Measurements from ENCODE around the gene SCUBE3.

SCUBE3 gene

GRCh38 chr6:35208419-35208818, 5.3 kb upstream of the SCUBE3 start:
- H3K9me3 ChIP-seq (ENCODE audit: low read depth, low read length) = no peaks in the 10 kb centered on the region
- H3K4me3 ChIP-seq = no peak overlapping the region
- TF ChIP-seq EZH2 (IDR thresholded peaks at IDR 0.05) (no peak), FOXP2 (optimal IDR thresholded peaks at IDR 0.05; ENCODE audit: control extremely low read depth, extremely low read length, insufficient read depth) (no peak), POLR2AphosphoS5 (IDR thresholded peaks at IDR 0.05; ENCODE audit: borderline replicate concordance, low read depth, low read length) (no peak)
- H3K36me3 ChIP-seq (ENCODE audit: insufficient read depth, low read length) = no peaks in the 10 kb centered on the region
- H3K9ac ChIP-seq (ENCODE audit: insufficient read length) = no peak overlapping the region
- no peak for DNase-seq (ENCODE audit: low read depth, low spot score)
- no peak overlapping the region for H3K27ac ChIP-seq

- no peaks in the 10 kb centered on the region for H3K9me3 ChIP-seq (ENCODE audit: low read depth, low read length)
- DNase-seq (ENCODE audit: low read depth, low spot score) = no peak
- no peak for TF ChIP-seq EZH2 (IDR thresholded peaks at IDR 0.05)
- TF ChIP-seq POLR2AphosphoS5 (IDR thresholded peaks at IDR 0.05; ENCODE audit: borderline replicate concordance, low read depth, low read length) = no peak
- TF ChIP-seq FOXP2 (optimal IDR thresholded peaks at IDR 0.05; ENCODE audit: control extremely low read depth, extremely low read length, insufficient read depth) = no peak
- H3K4me3 ChIP-seq = no peak overlapping the region
- H3K27ac ChIP-seq = no peak overlapping the region
- no peaks in the 10 kb centered on the region for H3K36me3 ChIP-seq (ENCODE audit: insufficient read depth, low read length)
- no peak overlapping the region for H3K9ac ChIP-seq (ENCODE audit: insufficient read length)
Observed at GRCh38 chr6:35209081-35209480, 4.7 kb upstream of the SCUBE3 start.

- TF ChIP-seq FOXP2 (optimal IDR thresholded peaks at IDR 0.05; ENCODE audit: control extremely low read depth, extremely low read length, insufficient read depth) = no peak
- no peak for TF ChIP-seq EZH2 (IDR thresholded peaks at IDR 0.05)
- Histone ChIP-seq H3K27ac (no peak overlapping the region), H3K9me3 (ENCODE audit: low read depth, low read length) (no peaks in the 10 kb centered on the region), H3K4me3 (no peak overlapping the region), H3K9ac (ENCODE audit: insufficient read length) (no peak overlapping the region), H3K36me3 (ENCODE audit: insufficient read depth, low read length) (no peaks in the 10 kb centered on the region)
- no peak for DNase-seq (ENCODE audit: low read depth, low spot score)
Observed at GRCh38 chr6:35209622-35210247, 4.0 kb upstream of the SCUBE3 start.

- Histone ChIP-seq H3K4me3 (peak overlapping the region; percentile 76), H3K27ac (no peak overlapping the region), H3K36me3 (ENCODE audit: insufficient read depth, low read length) (no peaks in the 10 kb centered on the region), H3K9ac (ENCODE audit: insufficient read length) (no peak overlapping the region), H3K9me3 (ENCODE audit: low read depth, low read length) (no peaks in the 10 kb centered on the region)
- TF ChIP-seq POLR2AphosphoS5 (IDR thresholded peaks at IDR 0.05; ENCODE audit: borderline replicate concordance, low read depth, low read length) = no peak
- no peak for TF ChIP-seq FOXP2 (optimal IDR thresholded peaks at IDR 0.05; ENCODE audit: control extremely low read depth, extremely low read length, insufficient read depth)
- TF ChIP-seq EZH2 (IDR thresholded peaks at IDR 0.05) = no peak
- DNase-seq (ENCODE audit: low read depth, low spot score) = no peak
Observed at GRCh38 chr6:35213298-35213791, 411 bp upstream of the SCUBE3 start.

- no peak overlapping the region for H3K4me3 ChIP-seq
- no peak overlapping the region for H3K27ac ChIP-seq
- H3K9me3 ChIP-seq (ENCODE audit: low read depth, low read length) = no peaks in the 10 kb centered on the region
- no peak overlapping the region for H3K9ac ChIP-seq (ENCODE audit: insufficient read length)
- DNase-seq (ENCODE audit: low read depth, low spot score) = no peak
- H3K36me3 ChIP-seq (ENCODE audit: insufficient read depth, low read length) = no peaks in the 10 kb centered on the region
- no peak for TF ChIP-seq EZH2 (IDR thresholded peaks at IDR 0.05)
- no peak for TF ChIP-seq FOXP2 (optimal IDR thresholded peaks at IDR 0.05; ENCODE audit: control extremely low read depth, extremely low read length, insufficient read depth)
- no peak for TF ChIP-seq POLR2AphosphoS5 (IDR thresholded peaks at IDR 0.05; ENCODE audit: borderline replicate concordance, low read depth, low read length)
Observed at GRCh38 chr6:35214869-35215664, 1.3 kb downstream of the SCUBE3 start.

- H3K9ac ChIP-seq (ENCODE audit: insufficient read length) = no peak overlapping the region
- no peak for DNase-seq (ENCODE audit: low read depth, low spot score)
- H3K36me3 ChIP-seq (ENCODE audit: insufficient read depth, low read length) = no peaks in the 10 kb centered on the region
- no peak overlapping the region for H3K4me3 ChIP-seq
- H3K9me3 ChIP-seq (ENCODE audit: low read depth, low read length) = no peaks in the 10 kb centered on the region
- TF ChIP-seq POLR2AphosphoS5 (IDR thresholded peaks at IDR 0.05; ENCODE audit: borderline replicate concordance, low read depth, low read length) = no peak
- TF ChIP-seq EZH2 (IDR thresholded peaks at IDR 0.05) = no peak
- no peak for TF ChIP-seq FOXP2 (optimal IDR thresholded peaks at IDR 0.05; ENCODE audit: control extremely low read depth, extremely low read length, insufficient read depth)
- no peak overlapping the region for H3K27ac ChIP-seq
Observed at GRCh38 chr6:35215665-35216411, 2.1 kb downstream of the SCUBE3 start.

- Histone ChIP-seq H3K9ac (ENCODE audit: insufficient read length) (no peak overlapping the region), H3K36me3 (ENCODE audit: insufficient read depth, low read length) (no peaks in the 10 kb centered on the region), H3K27ac (no peak overlapping the region), H3K4me3 (no peak overlapping the region), H3K9me3 (ENCODE audit: low read depth, low read length) (no peaks in the 10 kb centered on the region)
- TF ChIP-seq EZH2 (IDR thresholded peaks at IDR 0.05) = no peak
- no peak for TF ChIP-seq FOXP2 (optimal IDR thresholded peaks at IDR 0.05; ENCODE audit: control extremely low read depth, extremely low read length, insufficient read depth)
- no peak for TF ChIP-seq POLR2AphosphoS5 (IDR thresholded peaks at IDR 0.05; ENCODE audit: borderline replicate concordance, low read depth, low read length)
- no peak for DNase-seq (ENCODE audit: low read depth, low spot score)
Observed at GRCh38 chr6:35216412-35216732, 2.6 kb downstream of the SCUBE3 start.

Data from SK-N-MC (cell line).